ENCODE results near the gene SEC14L2.

- TF ChIP-seq MXI1 (conservative IDR thresholded peaks at IDR 0.05; ENCODE audit: poor library complexity, severe bottlenecking) (no peak), RAD21 (conservative IDR thresholded peaks at IDR 0.05) (no peak), CTCF (IDR thresholded peaks at IDR 0.05; ENCODE audit: poor library complexity, severe bottlenecking) (no peak), TAF1 (IDR thresholded peaks at IDR 0.05; ENCODE audit: low read depth) (no peak), EZH2 (IDR thresholded peaks at IDR 0.05; ENCODE audit: borderline replicate concordance, insufficient read depth, low read length, poor library complexity, severe bottlenecking) (no peak), POLR2AphosphoS5 (IDR thresholded peaks at IDR 0.05) (no peak)
Measured at GRCh38 chr22:30433773-30434172, 37.0 kb downstream of the SEC14L2 start.
